Muscle of leg (tissue), 11 donors: ENCODE results near the gene MEOX1. TPM values are rescaled to one million over a fixed set of nuclear protein-coding genes. Genes with fewer than 3 reads are reported as not detected.

Experiments used
- DNase-seq: peaks from one replicate; pipeline ENCODE4 v3.0.0; 2013
- H3K27ac ChIP-seq: one replicate; pipeline ENCODE4 v1.5.1; 2013; ENCODE audit warnings: mild to moderate bottlenecking, low read length, control low read depth
- H3K27me3 ChIP-seq: one replicate; pipeline ENCODE4 v1.6.1; 2013; ENCODE audit warnings: low read length; ENCODE audit not compliant: control insufficient read depth, insufficient read depth
- H3K36me3 ChIP-seq: one replicate; pipeline ENCODE4 v1.6.1; 2013; ENCODE audit warnings: low read length; ENCODE audit not compliant: control insufficient read depth, insufficient read depth
- H3K4me1 ChIP-seq: one replicate; pipeline ENCODE4 v1.6.1; 2013; ENCODE audit warnings: low read length; ENCODE audit not compliant: control insufficient read depth, insufficient read depth
- H3K4me3 ChIP-seq: one replicate; pipeline ENCODE4 v1.5.1; 2013; ENCODE audit warnings: low read length, control low read depth
- H3K9me3 ChIP-seq: replicated peaks from 2 replicates; pipeline ENCODE4 v1.6.1; 2013; ENCODE audit warnings: low read depth, low read length; ENCODE audit not compliant: control insufficient read depth
- WGBS: methylation state at CpG from one replicate; pipeline ENCODE4 v1.1.5; 2013; ENCODE audit warnings: missing lambda C conversion rate; ENCODE audit not compliant: insufficient coverage; 5-methylcytosine and 5-hydroxymethylcytosine counted together
- polyA plus RNA-seq, 8 donors: library from polyadenylated mRNA; unstranded; fragments of 120-200 nt; gene quantifications; one replicate each; pipeline versions ENCODE4 v1.2.1 to v1.2.3, GENCODE V29; 2013; ENCODE audit warnings: inconsistent platforms in 1 of 8, low replicate concordance in 1 of 8; ENCODE audit not compliant: insufficient read length in 8 of 8, insufficient read depth in 1 of 8
- total RNA-seq: library from RNA; stranded (reverse); fragments of 120-200 nt; gene quantifications from one replicate; pipeline ENCODE4 v1.2.4, GENCODE V29; 2013

Gene MEOX1
- total and polyA plus RNA-seq, 9 donors = 6.9 to 23.2 (median 13.7) TPM

- Histone ChIP-seq H3K4me3 (no peak overlapping the region), H3K27ac (no peak overlapping the region), H3K27me3 (peaks cover 7% of the 10 kb centered on the region), H3K4me1 (peaks cover 30% of the 10 kb centered on the region), H3K36me3 (no peaks in the 10 kb centered on the region), H3K9me3 (no peaks in the 10 kb centered on the region)
- WGBS = no CpG with 5 or more reads among the region's 6 CpGs
- DNase-seq = peak; percentile 69
Measured at GRCh38 chr17:43671031-43671692, 9.4 kb upstream of the MEOX1 start.

GRCh38 chr17:43670645-43671030 is 8.9 kb upstream of the MEOX1 start:
- Histone ChIP-seq H3K4me1 (peaks cover 33% of the 10 kb centered on the region), H3K4me3 (no peak overlapping the region), H3K27ac (no peak overlapping the region), H3K36me3 (no peaks in the 10 kb centered on the region), H3K9me3 (no peaks in the 10 kb centered on the region), H3K27me3 (peaks cover 7% of the 10 kb centered on the region)
- WGBS = 80% methylated on average over 1 of the region's 1 CpG
- DNase-seq = no peak

GRCh38 chr17:43669971-43670644 is 8.4 kb upstream of the MEOX1 start:
- DNase-seq = no peak
- Histone ChIP-seq H3K36me3 (no peaks in the 10 kb centered on the region), H3K4me1 (peaks cover 38% of the 10 kb centered on the region), H3K9me3 (no peaks in the 10 kb centered on the region), H3K27me3 (peaks cover 2% of the 10 kb centered on the region), H3K4me3 (no peak overlapping the region), H3K27ac (no peak overlapping the region)
- 37% methylated on average over 3 of the region's 10 CpGs for WGBS

GRCh38 chr17:43667947-43668348 is 6.2 kb upstream of the MEOX1 start:
- Histone ChIP-seq H3K4me1 (peaks cover 48% of the 10 kb centered on the region), H3K36me3 (no peaks in the 10 kb centered on the region), H3K27me3 (no peaks in the 10 kb centered on the region), H3K4me3 (no peak overlapping the region), H3K9me3 (no peaks in the 10 kb centered on the region), H3K27ac (no peak overlapping the region)
- DNase-seq = no peak
- no CpG with 5 or more reads among the region's 3 CpGs for WGBS

GRCh38 chr17:43667506-43667905 is 5.8 kb upstream of the MEOX1 start:
- H3K27ac ChIP-seq = no peak overlapping the region
- no peak for DNase-seq
- H3K36me3 ChIP-seq = no peaks in the 10 kb centered on the region
- H3K27me3 ChIP-seq = no peaks in the 10 kb centered on the region
- H3K4me1 ChIP-seq = peaks cover 50% of the 10 kb centered on the region
- WGBS = no CpG with 5 or more reads among the region's 7 CpGs
- H3K9me3 ChIP-seq = no peaks in the 10 kb centered on the region
- no peak overlapping the region for H3K4me3 ChIP-seq

- Histone ChIP-seq H3K9me3 (no peaks in the 10 kb centered on the region), H3K4me1 (peaks cover 50% of the 10 kb centered on the region), H3K36me3 (no peaks in the 10 kb centered on the region), H3K4me3 (no peak overlapping the region), H3K27ac (no peak overlapping the region), H3K27me3 (no peaks in the 10 kb centered on the region)
- WGBS = no CpG with 5 or more reads among the region's 4 CpGs
- no peak for DNase-seq
Measured at GRCh38 chr17:43665937-43666236, 4.2 kb upstream of the MEOX1 start.

GRCh38 chr17:43665084-43665936 is 3.6 kb upstream of the MEOX1 start:
- H3K9me3 ChIP-seq = no peaks in the 10 kb centered on the region
- no peaks in the 10 kb centered on the region for H3K27me3 ChIP-seq
- H3K36me3 ChIP-seq = no peaks in the 10 kb centered on the region
- no peak overlapping the region for H3K4me3 ChIP-seq
- H3K27ac ChIP-seq = peak overlapping the region; percentile 87
- DNase-seq = peak; percentile 85
- 25% methylated on average over 20 of the region's 26 CpGs for WGBS
- H3K4me1 ChIP-seq = peaks cover 51% of the 10 kb centered on the region

- 74% methylated on average over 6 of the region's 12 CpGs for WGBS
- Histone ChIP-seq H3K4me3 (no peak overlapping the region), H3K27me3 (no peaks in the 10 kb centered on the region), H3K4me1 (peaks cover 56% of the 10 kb centered on the region), H3K36me3 (no peaks in the 10 kb centered on the region), H3K27ac (no peak overlapping the region), H3K9me3 (no peaks in the 10 kb centered on the region)
- no peak for DNase-seq
Measured at GRCh38 chr17:43664096-43664495, 2.4 kb upstream of the MEOX1 start.

- WGBS = no CpG with 5 or more reads among the region's 4 CpGs
- Histone ChIP-seq H3K27me3 (peaks cover 2% of the 10 kb centered on the region), H3K36me3 (no peaks in the 10 kb centered on the region), H3K9me3 (no peaks in the 10 kb centered on the region), H3K4me1 (peaks cover 63% of the 10 kb centered on the region), H3K27ac (no peak overlapping the region), H3K4me3 (no peak overlapping the region)
- DNase-seq = no peak
Measured at GRCh38 chr17:43663383-43663782, 1.7 kb upstream of the MEOX1 start.

- Histone ChIP-seq H3K9me3 (no peaks in the 10 kb centered on the region), H3K36me3 (no peaks in the 10 kb centered on the region), H3K27ac (peak overlapping the region; percentile 69), H3K4me1 (peaks cover 67% of the 10 kb centered on the region), H3K4me3 (no peak overlapping the region), H3K27me3 (peaks cover 2% of the 10 kb centered on the region)
- WGBS = 27% methylated on average over 6 of the region's 12 CpGs
- DNase-seq = no peak
Measured at GRCh38 chr17:43662413-43663141, 855 bp upstream of the MEOX1 start.
